Thyroid gland (tissue), 4 donors: ENCODE data around the gene TEX19. TPM values are rescaled to one million over a fixed set of nuclear protein-coding genes. Genes with fewer than 3 reads are reported as not detected.

ENCODE experiments used
- DNase-seq, 2 donors: peaks; one replicate each; pipeline ENCODE4 v3.0.0-alpha.2; 2019
- H3K27ac ChIP-seq, 3 donors: fragments of 200-600 bp; sonication (generic); 1 replicate in 2 of 3; 2 replicates in 1 of 3; pipeline ENCODE4 v1.5.1; 2016 to 2019; ENCODE audit warnings: mild to moderate bottlenecking in 1 of 3, moderate library complexity in 1 of 3
- H3K27me3 ChIP-seq: fragments of 200-600 bp; sonication (generic); one replicate; pipeline ENCODE4 v1.5.1; 2019
- H3K36me3 ChIP-seq, 2 donors: fragments of 200-600 bp; sonication (generic); one replicate each; pipeline ENCODE4 v1.5.1; 2016 to 2019
- H3K4me1 ChIP-seq, 2 donors: fragments of 200-600 bp; sonication (generic); one replicate each; pipeline ENCODE4 v1.5.1; 2017 to 2019
- H3K4me3 ChIP-seq, 3 donors: fragments of 200-600 bp; sonication (generic); replicated peaks in 1 of 3; 1 replicate in 2 of 3; 2 replicates in 1 of 3; pipeline ENCODE4 v1.5.1; 2016; ENCODE audit warnings: mild to moderate bottlenecking in 1 of 3
- H3K9me3 ChIP-seq: fragments of 200-600 bp; sonication (generic); one replicate; pipeline ENCODE4 v1.5.1; 2017
- POLR2A ChIP-seq, 2 donors: fragments of 450-650 bp; IDR thresholded peaks; one replicate each; pipeline ENCODE4 v1.6.1; 2017; ENCODE audit warnings: antibody characterized with exemption in 2 of 2, mild to moderate bottlenecking in 2 of 2, moderate library complexity in 1 of 2
- WGBS, 2 donors: methylation state at CpG; one replicate each; pipeline ENCODE4 v1.1.5; 2017; 5-methylcytosine and 5-hydroxymethylcytosine counted together
- intact Hi-C: fragments of 100-400 bp; cut with DNase I; formaldehyde crosslinking; loops from one replicate; pipeline ENCODE4 v1.15.1; 2023
- total RNA-seq, 4 donors: library from RNA; depleted of rRNA; stranded (reverse); fragments of >200 nt; gene quantifications; one replicate each; pipeline ENCODE4 v1.2.3, GENCODE V29; 2016
- TF ChIP-seq, protein P1 (sequence below), 6 experiments: fragments of 200-600 bp in 3 of 6; fragments of 450-650 bp in 3 of 6; sonication (generic) in 3 of 6; IDR thresholded peaks; one replicate each; pipeline ENCODE4 v1.5.1; 2016 to 2019; ENCODE audit warnings: antibody characterized with exemption in 6 of 6, mild to moderate bottlenecking in 2 of 6, inconsistent platforms in 1 of 6, moderate library complexity in 1 of 6

TEX19 gene
- total RNA-seq, 4 donors from 2014 or later: 0.54 TPM; not detected in 3

DNA sequence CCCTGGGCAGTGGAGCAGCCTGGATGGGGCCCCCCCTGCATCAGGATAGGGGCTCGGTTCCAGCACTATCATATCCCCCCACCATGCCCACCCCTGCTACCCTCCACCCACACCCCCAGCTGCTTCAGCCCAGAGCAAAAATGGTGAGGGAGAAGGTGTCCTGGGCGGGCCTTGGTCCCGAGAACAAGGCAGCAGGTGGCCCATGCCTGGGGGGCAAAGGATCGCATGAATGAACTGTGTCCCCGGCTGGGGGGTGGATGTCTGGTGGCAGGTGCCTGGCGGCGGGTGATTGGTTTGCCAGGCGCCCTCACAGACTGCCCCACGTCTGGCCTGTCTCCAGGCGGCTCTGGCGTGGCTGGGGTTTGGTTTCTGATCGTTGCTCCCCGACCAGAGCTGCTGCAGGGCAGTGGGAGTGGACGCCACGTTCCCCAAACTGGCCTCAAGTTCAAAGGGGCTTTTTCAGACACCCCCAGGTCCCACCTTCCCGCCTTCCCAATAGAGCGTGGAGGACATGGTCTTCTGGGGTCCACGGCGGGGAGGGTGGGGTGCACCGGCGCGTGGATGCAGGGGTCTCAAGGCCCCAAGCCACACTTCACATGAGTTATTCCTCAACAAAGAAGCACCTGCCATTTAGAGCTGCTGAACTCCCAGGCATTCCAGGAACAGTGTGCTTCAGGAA is 25.1 kb downstream of the TEX19 start:
- intact Hi-C loops: no loop called here
- 39 to 78% methylated on average over 5 to 12 of the region's 22 CpGs for WGBS, 2 donors
- peak in 1 of 2 donors; percentile 32 for DNase-seq
- TF ChIP-seq, protein P1, sequence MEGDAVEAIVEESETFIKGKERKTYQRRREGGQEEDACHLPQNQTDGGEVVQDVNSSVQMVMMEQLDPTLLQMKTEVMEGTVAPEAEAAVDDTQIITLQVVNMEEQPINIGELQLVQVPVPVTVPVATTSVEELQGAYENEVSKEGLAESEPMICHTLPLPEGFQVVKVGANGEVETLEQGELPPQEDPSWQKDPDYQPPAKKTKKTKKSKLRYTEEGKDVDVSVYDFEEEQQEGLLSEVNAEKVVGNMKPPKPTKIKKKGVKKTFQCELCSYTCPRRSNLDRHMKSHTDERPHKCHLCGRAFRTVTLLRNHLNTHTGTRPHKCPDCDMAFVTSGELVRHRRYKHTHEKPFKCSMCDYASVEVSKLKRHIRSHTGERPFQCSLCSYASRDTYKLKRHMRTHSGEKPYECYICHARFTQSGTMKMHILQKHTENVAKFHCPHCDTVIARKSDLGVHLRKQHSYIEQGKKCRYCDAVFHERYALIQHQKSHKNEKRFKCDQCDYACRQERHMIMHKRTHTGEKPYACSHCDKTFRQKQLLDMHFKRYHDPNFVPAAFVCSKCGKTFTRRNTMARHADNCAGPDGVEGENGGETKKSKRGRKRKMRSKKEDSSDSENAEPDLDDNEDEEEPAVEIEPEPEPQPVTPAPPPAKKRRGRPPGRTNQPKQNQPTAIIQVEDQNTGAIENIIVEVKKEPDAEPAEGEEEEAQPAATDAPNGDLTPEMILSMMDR (IDR thresholded peaks at IDR 0.05): no peak
- TF ChIP-seq POLR2A (IDR thresholded peaks at IDR 0.05): no peak
- Histone ChIP-seq H3K9me3 (no peaks in the 10 kb centered on the region), H3K36me3 (no peaks in the 10 kb centered on the region), H3K4me3 (no peak overlapping the region), H3K27me3 (no peaks in the 10 kb centered on the region), H3K4me1 (peaks cover 3 to 13% of the 10 kb centered on the region in 2 donors), H3K27ac (no peak overlapping the region)

DNA sequence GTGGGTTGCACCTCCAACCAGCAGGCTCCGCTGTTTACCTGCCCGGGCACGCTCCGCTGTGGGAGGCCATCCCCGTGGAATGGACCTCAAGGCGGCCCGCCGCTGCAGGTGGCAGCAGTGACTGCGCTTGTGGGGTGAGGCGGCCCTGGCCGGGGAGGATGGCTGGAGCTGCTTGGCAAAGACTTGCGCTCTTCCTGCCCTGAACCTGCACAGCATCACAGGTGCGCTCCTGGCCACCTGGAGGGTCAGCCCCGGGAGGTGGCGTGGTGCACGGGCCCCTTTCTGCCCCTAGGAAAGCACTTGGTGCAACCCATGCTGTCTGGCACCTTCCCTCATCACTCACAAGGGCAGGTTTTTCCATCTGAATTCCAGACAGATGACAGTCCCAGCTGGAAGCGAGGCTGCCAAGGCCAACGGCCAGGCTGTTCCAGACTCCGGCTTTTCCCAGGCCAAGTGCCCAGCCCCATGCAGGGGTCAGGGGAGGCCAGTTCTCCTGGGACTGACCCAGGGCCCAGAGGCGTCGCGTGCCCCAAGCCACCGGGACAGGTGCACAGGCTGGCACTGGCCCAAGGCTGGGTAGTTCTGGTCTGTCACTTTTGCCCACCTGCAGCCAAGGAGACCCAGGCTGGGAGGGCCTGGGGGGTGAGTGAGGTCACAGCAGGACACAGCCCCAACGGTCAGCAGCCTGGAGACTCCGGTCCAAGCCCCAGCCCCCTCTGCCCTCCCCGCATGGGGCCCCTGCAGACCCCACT is 25.9 kb downstream of the TEX19 start:
- DNase-seq: peak; percentile 71 to 85
- no peaks in the 10 kb centered on the region for H3K27me3 ChIP-seq
- H3K4me3 ChIP-seq: no peak overlapping the region
- no peaks in the 10 kb centered on the region for H3K9me3 ChIP-seq
- peaks cover 3 to 13% of the 10 kb centered on the region in 2 donors for H3K4me1 ChIP-seq
- WGBS, 2 donors: 37 to 45% methylated on average over 10 to 23 of the region's 26 CpGs
- H3K27ac ChIP-seq: no peak overlapping the region
- TF ChIP-seq, protein P1 (IDR thresholded peaks at IDR 0.05): peak in 4 of 6 experiments; percentile 9 to 57 (median 48)
- TF ChIP-seq POLR2A (IDR thresholded peaks at IDR 0.05): no peak
- intact Hi-C loops: no loop called here
- no peaks in the 10 kb centered on the region for H3K36me3 ChIP-seq

DNA sequence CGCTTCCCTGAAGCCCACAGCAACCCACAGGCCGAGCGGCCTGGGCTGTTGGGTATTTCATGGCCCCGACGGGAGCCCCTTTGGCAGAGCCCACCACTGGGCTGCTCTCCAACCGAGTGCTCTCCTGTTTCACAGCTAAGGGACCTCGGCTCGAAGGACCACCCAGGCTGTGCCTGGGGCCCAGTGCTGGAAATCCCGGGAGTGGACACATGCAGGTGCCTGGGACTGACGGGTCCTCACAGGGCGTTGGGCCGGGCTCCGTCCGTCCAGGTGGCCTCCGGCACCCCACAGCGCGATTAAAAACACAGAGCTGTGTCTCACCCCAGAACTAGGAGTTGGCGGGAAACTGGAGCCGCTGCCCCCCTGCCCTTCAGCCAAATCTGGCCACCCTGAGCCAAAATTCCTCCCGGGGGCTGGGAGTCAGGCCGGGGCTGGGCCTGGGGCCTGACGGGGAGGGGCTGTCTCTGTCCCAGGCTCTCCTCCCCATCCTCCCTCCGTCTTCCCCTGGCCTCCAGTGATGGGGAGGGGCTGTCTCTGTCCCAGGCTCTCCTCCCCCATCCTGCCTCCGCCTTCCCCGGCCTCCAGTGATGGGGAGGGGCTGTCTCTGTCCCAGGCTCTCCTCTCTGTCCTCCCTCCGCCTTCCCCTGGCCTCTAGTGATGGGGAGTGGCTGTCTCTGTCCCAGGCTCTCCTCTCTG is 26.7 kb downstream of the TEX19 start:
- no peak overlapping the region for H3K27ac ChIP-seq
- H3K27me3 ChIP-seq: no peaks in the 10 kb centered on the region
- no peak overlapping the region for H3K4me3 ChIP-seq
- H3K36me3 ChIP-seq: no peaks in the 10 kb centered on the region
- intact Hi-C loops: no loop called here
- H3K4me1 ChIP-seq: peaks cover 3 to 13% of the 10 kb centered on the region in 2 donors
- 47 to 56% methylated on average over 10 to 18 of the region's 26 CpGs for WGBS, 2 donors
- no peak for TF ChIP-seq POLR2A (IDR thresholded peaks at IDR 0.05)
- TF ChIP-seq, protein P1 (IDR thresholded peaks at IDR 0.05): no peak
- DNase-seq: no peak
- H3K9me3 ChIP-seq: no peaks in the 10 kb centered on the region

DNA sequence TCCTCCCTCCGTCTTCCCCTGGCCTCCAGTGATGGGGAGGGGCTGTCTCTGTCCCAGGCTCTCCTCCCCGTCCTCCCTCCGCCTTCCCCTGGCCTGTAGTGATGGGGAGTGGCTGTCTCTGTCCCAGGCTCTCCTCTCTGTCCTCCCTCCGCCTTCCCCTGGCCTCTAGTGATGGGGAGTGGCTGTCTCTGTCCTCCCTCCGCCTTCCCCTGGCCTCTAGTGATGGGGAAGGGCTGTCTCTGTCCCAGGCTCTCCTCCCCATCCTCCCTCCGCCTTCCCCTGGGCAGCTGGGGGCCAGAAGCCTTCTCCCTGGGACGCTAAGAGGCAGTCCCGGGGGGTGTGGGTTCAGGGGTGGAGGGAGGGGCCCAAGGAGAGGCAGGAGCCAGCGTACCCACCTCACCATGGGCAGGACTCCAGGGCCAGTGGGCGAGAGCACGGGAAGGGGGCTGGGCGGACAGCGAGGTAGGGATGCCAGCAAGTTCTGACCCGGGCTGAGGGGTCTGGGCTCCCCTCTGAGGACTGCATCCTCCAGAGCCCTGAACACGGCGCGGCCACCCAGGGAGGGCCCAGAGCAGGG is 27.3 kb downstream of the TEX19 start:
- Histone ChIP-seq H3K27me3 (no peaks in the 10 kb centered on the region), H3K4me1 (peaks cover 3 to 13% of the 10 kb centered on the region in 2 donors), H3K27ac (no peak overlapping the region), H3K9me3 (no peaks in the 10 kb centered on the region), H3K4me3 (no peak overlapping the region), H3K36me3 (no peaks in the 10 kb centered on the region)
- intact Hi-C loops: no loop called here
- TF ChIP-seq POLR2A (IDR thresholded peaks at IDR 0.05): no peak
- TF ChIP-seq, protein P1 (IDR thresholded peaks at IDR 0.05): no peak
- no peak for DNase-seq
- 49 to 53% methylated on average over 8 to 13 of the region's 17 CpGs for WGBS, 2 donors
